Cardiac atrium fibroblast (primary cell): Measurements from ENCODE around the gene OR52E1. TPM values are rescaled to one million over a fixed set of nuclear protein-coding genes. Genes with fewer than 3 reads are reported as not detected.

Source experiments
- total RNA-seq: library from RNA; depleted of rRNA; stranded (reverse); fragments of >200 nt; gene quantifications from 2 replicates; pipeline ENCODE4 v1.2.3, GENCODE V29; 2015

The OR52E1 gene
- not detected in 2 replicates for total RNA-seq

GRCh38 chr11:5069272-5069671, at the start of gene OR52E1:
Gene OR52E1, plus strand, starts transcription at chr11:5069572.

GRCh38 chr11:5046226-5046625, 23.1 kb upstream of the OR52E1 start, which contains the start of gene OR52J3:
Gene OR52J3, plus strand, starts transcription at chr11:5046526. Its CDS starts 0 bp downstream, at chr11:5046526.

GRCh38 chr11:5059391-5059790, 10.0 kb upstream of the OR52E1 start, which contains the start of gene OR52E2:
Gene OR52E2, minus strand, starts transcription at chr11:5059627. Its CDS starts 0 bp downstream, at chr11:5059627.

Other genes with a start within 250 kb of the OR52E1 start
- not detected in 2 replicates for gene OR51F2, start 248.3 kb upstream of the OR52E1 start, total RNA-seq
- gene OR51S1, start 220.4 kb upstream of the OR52E1 start, total RNA-seq, result not detected in 2 replicates
- not detected in 2 replicates for gene OR51T1, start 187.7 kb upstream of the OR52E1 start, total RNA-seq
- not detected in 2 replicates for gene OR51A7, start 165.8 kb upstream of the OR52E1 start, total RNA-seq
- not detected in 2 replicates for gene OR51G2, start 150.2 kb upstream of the OR52E1 start, total RNA-seq
- gene OR51G1, start 145.2 kb upstream of the OR52E1 start, total RNA-seq, result not detected in 2 replicates
- not detected in 2 replicates for gene OR51A4, start 122.0 kb upstream of the OR52E1 start, total RNA-seq
- not detected in 2 replicates for gene OR51A2, start 113.9 kb upstream of the OR52E1 start, total RNA-seq
- gene OR51L1, start 74.7 kb upstream of the OR52E1 start, total RNA-seq, result not detected in 2 replicates
- not detected in 2 replicates for gene OR52J3, start 23.0 kb upstream of the OR52E1 start, total RNA-seq
- not detected in 2 replicates for gene OR52E2, start 9.9 kb upstream of the OR52E1 start, total RNA-seq
- not detected in 2 replicates for gene OR52A5, start 68.8 kb downstream of the OR52E1 start, total RNA-seq
- not detected in 2 replicates for gene OR52A1, start 85.2 kb downstream of the OR52E1 start, total RNA-seq
- gene OR51V1, start 131.1 kb downstream of the OR52E1 start, total RNA-seq, result not detected in 2 replicates
- not detected in 2 replicates for gene HBB, start 157.5 kb downstream of the OR52E1 start, total RNA-seq
- not detected in 2 replicates for gene HBD, start 164.9 kb downstream of the OR52E1 start, total RNA-seq
- gene HBG1, start 180.3 kb downstream of the OR52E1 start, total RNA-seq, result not detected in 2 replicates
- gene HBG2, start 185.2 kb downstream of the OR52E1 start, total RNA-seq, result not detected in 2 replicates
- not detected in 2 replicates for gene HBE1, start 200.4 kb downstream of the OR52E1 start, total RNA-seq
- not detected in 2 replicates for gene OR51B4, start 232.4 kb downstream of the OR52E1 start, total RNA-seq